Measurements from ENCODE around the gene HOXA3. TPM values are rescaled to one million over a fixed set of nuclear protein-coding genes. Genes with fewer than 3 reads are reported as not detected.

The HOXA3 gene
- total RNA-seq (1.5 TPM in 2 replicates), polyA plus RNA-seq (0.44 and 0.68 TPM in 2 replicates), polyA minus RNA-seq (ENCODE audit: low replicate concordance) (0.41 and 1.6 TPM in 2 replicates)
- polyA plus RNA-seq (2012) = 2.7 and 3.2 TPM in 2 replicates

DNA sequence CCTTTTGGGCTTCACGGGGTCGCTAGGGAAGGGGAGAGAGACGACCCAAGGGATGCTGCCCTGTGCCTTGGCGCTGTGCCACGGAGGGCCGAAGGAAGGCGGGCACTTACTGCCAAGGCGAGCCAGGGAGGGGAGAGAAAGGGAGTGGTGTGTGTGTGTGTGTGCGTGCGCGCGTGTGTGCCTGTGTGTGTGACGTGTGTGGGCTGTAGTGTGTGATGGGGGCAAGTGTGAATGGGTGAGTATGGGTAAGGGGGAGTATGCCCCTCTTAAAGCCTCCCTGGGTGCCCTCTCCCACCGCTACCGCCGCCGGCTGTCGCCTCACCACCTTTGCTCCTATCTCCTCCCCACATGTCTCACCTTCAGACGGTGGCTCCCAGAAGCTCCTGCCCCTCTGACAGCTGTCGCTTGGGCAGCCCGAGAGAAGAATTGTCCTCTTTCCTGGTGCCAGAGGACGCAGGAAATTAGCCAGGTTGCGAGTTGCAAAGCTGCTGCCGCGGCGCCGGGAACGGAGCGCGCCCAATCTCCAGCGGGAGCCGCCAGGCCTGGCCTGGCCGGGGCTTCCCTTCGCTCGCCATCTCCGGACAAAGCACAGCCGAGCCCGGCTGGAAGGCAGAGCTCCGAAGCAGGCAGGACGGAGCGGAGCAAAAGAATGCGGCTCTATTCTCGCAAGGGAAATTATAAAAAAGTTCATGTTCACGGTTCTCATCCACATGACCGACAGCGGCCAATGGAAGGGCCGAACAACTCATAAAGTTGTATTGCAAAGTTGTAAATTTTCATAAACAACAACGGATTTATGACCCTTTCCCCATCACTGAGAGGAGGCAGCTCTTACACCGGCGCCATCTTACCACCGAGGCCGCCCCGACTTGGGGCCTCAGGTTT is at the start of gene HOXA3:
HOXA3 (minus strand) TSS at position 653 of the 885 bp plus-strand sequence. CDS start 41,943 bp downstream, outside the sequence.
- Histone ChIP-seq H3K4me2 (ENCODE audit: extremely low read depth, insufficient read depth, low read length) (peak within 1 kb of the TSS; percentile 90), H3K79me2 (ENCODE audit: control insufficient read depth, insufficient read depth, low read length) (peaks cover 43% of the 10 kb centered on the region), H3K9ac (ENCODE audit: insufficient read depth, low read length) (peak within 1 kb of the TSS; percentile 64), H2AFZ (ENCODE audit: low read length) (peak within 1 kb of the TSS; percentile 43), H3K9me3 (ENCODE audit: control insufficient read depth, insufficient read depth, low read depth, low read length) (no peaks in the 10 kb centered on the region), H3K4me3 (replicated peaks in 1 of 4; ENCODE audit: control extremely low read depth in 1 of 4, insufficient read depth in 1 of 4, low read depth in 3 of 4, low read length in 4 of 4) (peak within 1 kb of the TSS; percentile 42 to 61 (median 49)), H3K27me3 (ENCODE audit: control insufficient read depth, insufficient read depth, low read length) (no peaks in the 10 kb centered on the region), H3K4me1 (ENCODE audit: control insufficient read depth, extremely low read depth, insufficient read depth, low read length) (peaks cover 17% of the 10 kb centered on the region), H3K36me3 (ENCODE audit: control insufficient read depth, insufficient read depth, low read length) (no peaks in the 10 kb centered on the region), H4K20me1 (ENCODE audit: control insufficient read depth, extremely low read depth, insufficient read depth, low read length) (no peaks in the 10 kb centered on the region), H3K27ac (ENCODE audit: insufficient read depth, low read length) (peak within 1 kb of the TSS; percentile 81)
- DNase-seq (ENCODE audit: low read depth in 2 of 2) = peak in 1 of 2 donors; percentile 74
- TF ChIP-seq, protein P1, sequence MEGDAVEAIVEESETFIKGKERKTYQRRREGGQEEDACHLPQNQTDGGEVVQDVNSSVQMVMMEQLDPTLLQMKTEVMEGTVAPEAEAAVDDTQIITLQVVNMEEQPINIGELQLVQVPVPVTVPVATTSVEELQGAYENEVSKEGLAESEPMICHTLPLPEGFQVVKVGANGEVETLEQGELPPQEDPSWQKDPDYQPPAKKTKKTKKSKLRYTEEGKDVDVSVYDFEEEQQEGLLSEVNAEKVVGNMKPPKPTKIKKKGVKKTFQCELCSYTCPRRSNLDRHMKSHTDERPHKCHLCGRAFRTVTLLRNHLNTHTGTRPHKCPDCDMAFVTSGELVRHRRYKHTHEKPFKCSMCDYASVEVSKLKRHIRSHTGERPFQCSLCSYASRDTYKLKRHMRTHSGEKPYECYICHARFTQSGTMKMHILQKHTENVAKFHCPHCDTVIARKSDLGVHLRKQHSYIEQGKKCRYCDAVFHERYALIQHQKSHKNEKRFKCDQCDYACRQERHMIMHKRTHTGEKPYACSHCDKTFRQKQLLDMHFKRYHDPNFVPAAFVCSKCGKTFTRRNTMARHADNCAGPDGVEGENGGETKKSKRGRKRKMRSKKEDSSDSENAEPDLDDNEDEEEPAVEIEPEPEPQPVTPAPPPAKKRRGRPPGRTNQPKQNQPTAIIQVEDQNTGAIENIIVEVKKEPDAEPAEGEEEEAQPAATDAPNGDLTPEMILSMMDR (conservative IDR thresholded peaks at IDR 0.05 in 1 of 2, IDR thresholded peaks at IDR 0.05 in 1 of 2; ENCODE audit: low read depth in 1 of 2, low read length in 2 of 2) = no peak
- no peak for TF ChIP-seq EZH2 (IDR thresholded peaks at IDR 0.05; ENCODE audit: low read length, missing control alignments)

DNA sequence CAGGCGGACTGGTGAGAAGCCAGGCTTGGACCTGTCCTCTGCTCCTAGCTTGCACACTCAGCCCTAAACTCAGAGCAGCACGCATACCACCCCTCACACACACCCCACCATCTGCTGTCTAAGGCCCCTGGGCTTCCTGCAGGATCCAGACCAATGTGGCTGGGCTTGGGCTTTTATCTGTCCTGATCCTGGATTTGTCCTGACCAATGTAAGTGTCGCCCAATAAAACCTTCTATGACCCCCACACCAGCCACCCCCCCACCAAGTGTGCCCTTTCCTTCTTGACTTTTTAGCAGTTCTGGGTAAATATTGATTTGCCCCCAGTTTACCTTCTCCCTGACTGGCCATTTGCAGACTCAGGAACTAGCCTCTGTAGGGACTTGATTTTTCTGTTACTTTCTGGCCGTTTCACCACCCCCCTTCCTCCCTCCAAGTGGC is 49.2 kb upstream of the HOXA3 start:
- H3K27me3 ChIP-seq (ENCODE audit: control insufficient read depth, insufficient read depth, low read length) = peaks cover 86% of the 10 kb centered on the region
- H2AFZ ChIP-seq (ENCODE audit: low read length) = no peak overlapping the region
- H3K27ac ChIP-seq (ENCODE audit: insufficient read depth, low read length) = no peak overlapping the region
- H3K9me3 ChIP-seq (ENCODE audit: control insufficient read depth, insufficient read depth, low read depth, low read length) = no peaks in the 10 kb centered on the region
- TF ChIP-seq, protein P1 (conservative IDR thresholded peaks at IDR 0.05 in 1 of 2, IDR thresholded peaks at IDR 0.05 in 1 of 2; ENCODE audit: low read depth in 1 of 2, low read length in 2 of 2) = no peak
- TF ChIP-seq EZH2 (IDR thresholded peaks at IDR 0.05; ENCODE audit: low read length, missing control alignments) = no peak
- no peaks in the 10 kb centered on the region for H3K79me2 ChIP-seq (ENCODE audit: control insufficient read depth, insufficient read depth, low read length)
- H3K36me3 ChIP-seq (ENCODE audit: control insufficient read depth, insufficient read depth, low read length) = no peaks in the 10 kb centered on the region
- peak overlapping the region; percentile 1 for H3K4me2 ChIP-seq (ENCODE audit: extremely low read depth, insufficient read depth, low read length)
- no peak overlapping the region for H3K9ac ChIP-seq (ENCODE audit: insufficient read depth, low read length)
- no peak overlapping the region for H3K4me3 ChIP-seq (replicated peaks in 1 of 4; ENCODE audit: control extremely low read depth in 1 of 4, insufficient read depth in 1 of 4, low read depth in 3 of 4, low read length in 4 of 4)
- H3K4me1 ChIP-seq (ENCODE audit: control insufficient read depth, extremely low read depth, insufficient read depth, low read length) = peaks cover 2% of the 10 kb centered on the region
- DNase-seq (ENCODE audit: low read depth in 2 of 2) = no peak
- no peaks in the 10 kb centered on the region for H4K20me1 ChIP-seq (ENCODE audit: control insufficient read depth, extremely low read depth, insufficient read depth, low read length)

DNA sequence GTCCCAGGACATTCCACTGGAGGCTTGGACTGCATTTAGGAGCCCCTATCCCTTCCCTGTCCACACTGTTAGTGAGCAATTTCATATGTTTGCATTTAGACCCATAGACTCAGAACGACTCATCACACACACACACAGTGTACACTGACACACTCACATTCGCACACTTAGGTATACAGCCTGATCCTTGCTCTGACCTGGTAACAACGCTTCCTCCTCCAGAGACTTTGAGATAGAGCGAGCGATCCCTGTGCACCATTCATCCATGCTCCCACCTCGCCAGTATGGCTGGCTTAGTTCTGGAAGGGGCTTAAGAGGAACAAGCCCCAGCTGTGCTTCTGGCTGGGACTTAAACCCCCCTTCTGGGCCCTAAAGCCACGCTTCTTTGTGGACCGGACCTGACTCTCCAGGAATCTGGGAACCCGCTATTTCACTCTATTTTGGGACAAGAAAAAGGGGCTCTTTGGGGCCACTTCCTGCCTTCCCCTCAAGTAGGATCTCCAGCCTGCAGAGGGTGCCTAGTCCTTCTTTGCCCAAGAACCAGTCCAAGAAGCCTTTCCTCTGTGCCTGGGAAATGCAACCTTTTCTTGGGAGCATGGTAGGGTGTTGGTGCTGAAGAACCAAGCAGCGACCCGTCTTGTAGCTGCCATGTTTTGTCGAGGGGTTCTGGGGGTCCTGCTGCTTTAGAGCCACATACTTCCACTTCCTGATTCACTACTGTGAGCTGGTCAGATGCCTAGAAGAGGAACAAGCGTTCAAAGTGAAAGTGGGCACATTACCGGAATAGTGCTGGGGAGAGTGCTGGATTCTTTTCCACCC is 48.6 kb upstream of the HOXA3 start:
- Histone ChIP-seq H3K27ac (ENCODE audit: insufficient read depth, low read length) (no peak overlapping the region), H2AFZ (ENCODE audit: low read length) (no peak overlapping the region), H3K27me3 (ENCODE audit: control insufficient read depth, insufficient read depth, low read length) (peaks cover 79% of the 10 kb centered on the region), H4K20me1 (ENCODE audit: control insufficient read depth, extremely low read depth, insufficient read depth, low read length) (no peaks in the 10 kb centered on the region), H3K9ac (ENCODE audit: insufficient read depth, low read length) (no peak overlapping the region), H3K4me2 (ENCODE audit: extremely low read depth, insufficient read depth, low read length) (peak overlapping the region; percentile 1), H3K4me3 (replicated peaks in 1 of 4; ENCODE audit: control extremely low read depth in 1 of 4, insufficient read depth in 1 of 4, low read depth in 3 of 4, low read length in 4 of 4) (no peak overlapping the region), H3K9me3 (ENCODE audit: control insufficient read depth, insufficient read depth, low read depth, low read length) (no peaks in the 10 kb centered on the region), H3K79me2 (ENCODE audit: control insufficient read depth, insufficient read depth, low read length) (no peaks in the 10 kb centered on the region), H3K4me1 (ENCODE audit: control insufficient read depth, extremely low read depth, insufficient read depth, low read length) (peaks cover 2% of the 10 kb centered on the region), H3K36me3 (ENCODE audit: control insufficient read depth, insufficient read depth, low read length) (no peaks in the 10 kb centered on the region)
- DNase-seq (ENCODE audit: low read depth in 2 of 2) = no peak
- TF ChIP-seq, protein P1 (conservative IDR thresholded peaks at IDR 0.05 in 1 of 2, IDR thresholded peaks at IDR 0.05 in 1 of 2; ENCODE audit: low read depth in 1 of 2, low read length in 2 of 2) = no peak
- TF ChIP-seq EZH2 (IDR thresholded peaks at IDR 0.05; ENCODE audit: low read length, missing control alignments) = peak; percentile 98

Data from fibroblast of lung (primary cell).